ENCODE results near the gene SLC14A1. TPM values are rescaled to one million over a fixed set of nuclear protein-coding genes. Genes with fewer than 3 reads are reported as not detected.

SLC14A1 gene
- 10 to 100 TPM in 2 of 4 donors, 1 to 10 TPM in 2; 1.2 to 15.1 (median 8.2) TPM for total RNA-seq

- DNase-seq (ENCODE audit: low spot score), result no peak
- no peak for ATAC-seq (ENCODE audit: low FRiP score)
- TF ChIP-seq, protein P1, sequence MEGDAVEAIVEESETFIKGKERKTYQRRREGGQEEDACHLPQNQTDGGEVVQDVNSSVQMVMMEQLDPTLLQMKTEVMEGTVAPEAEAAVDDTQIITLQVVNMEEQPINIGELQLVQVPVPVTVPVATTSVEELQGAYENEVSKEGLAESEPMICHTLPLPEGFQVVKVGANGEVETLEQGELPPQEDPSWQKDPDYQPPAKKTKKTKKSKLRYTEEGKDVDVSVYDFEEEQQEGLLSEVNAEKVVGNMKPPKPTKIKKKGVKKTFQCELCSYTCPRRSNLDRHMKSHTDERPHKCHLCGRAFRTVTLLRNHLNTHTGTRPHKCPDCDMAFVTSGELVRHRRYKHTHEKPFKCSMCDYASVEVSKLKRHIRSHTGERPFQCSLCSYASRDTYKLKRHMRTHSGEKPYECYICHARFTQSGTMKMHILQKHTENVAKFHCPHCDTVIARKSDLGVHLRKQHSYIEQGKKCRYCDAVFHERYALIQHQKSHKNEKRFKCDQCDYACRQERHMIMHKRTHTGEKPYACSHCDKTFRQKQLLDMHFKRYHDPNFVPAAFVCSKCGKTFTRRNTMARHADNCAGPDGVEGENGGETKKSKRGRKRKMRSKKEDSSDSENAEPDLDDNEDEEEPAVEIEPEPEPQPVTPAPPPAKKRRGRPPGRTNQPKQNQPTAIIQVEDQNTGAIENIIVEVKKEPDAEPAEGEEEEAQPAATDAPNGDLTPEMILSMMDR (IDR thresholded peaks at IDR 0.05), result no peak
Observed at GRCh38 chr18:45723567-45724355, at the start of gene SLC14A1. TSS of gene SLC14A1 (plus strand) at chr18:45724181. CDS start at chr18:45730321, 6,140 bp downstream.

DNA sequence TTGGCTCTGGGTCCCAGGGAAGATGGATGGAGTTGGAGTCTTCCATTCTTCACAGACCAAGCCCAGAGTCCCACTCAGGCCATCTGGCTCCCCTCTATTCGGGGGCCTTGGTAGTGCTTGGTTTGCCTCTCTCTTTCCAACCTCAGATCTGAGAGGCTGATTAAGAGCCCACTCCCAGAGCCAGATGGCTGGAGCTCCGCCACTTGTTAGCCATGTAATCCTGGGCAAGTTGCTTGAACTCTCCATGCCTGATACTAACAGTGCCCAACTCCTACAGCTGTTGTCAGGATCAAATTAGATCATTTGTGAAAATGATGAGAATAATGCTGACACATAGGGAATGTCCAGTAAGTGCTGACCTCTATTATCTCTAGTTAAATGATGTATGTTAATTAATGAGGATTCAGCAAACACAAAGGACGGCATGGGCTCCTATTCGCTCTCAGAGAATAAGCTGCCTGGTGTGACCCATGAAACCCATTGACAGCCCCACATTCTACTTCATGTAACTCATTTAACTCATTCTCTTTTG, 46.6 kb upstream of the SLC14A1 start:
- DNase-seq (ENCODE audit: low spot score), result no peak

GRCh38 chr18:45678441-45678840, 45.5 kb upstream of the SLC14A1 start:
- no peak for DNase-seq (ENCODE audit: low spot score)
- TF ChIP-seq, protein P1 (IDR thresholded peaks at IDR 0.05), result no peak
- no peak for ATAC-seq (ENCODE audit: low FRiP score)

More for the DNA sequence above, 46.6 kb upstream of the SLC14A1 start:
- ATAC-seq (ENCODE audit: low FRiP score), result no peak
- TF ChIP-seq, protein P1 (IDR thresholded peaks at IDR 0.05), result no peak

- TF ChIP-seq, protein P1 (IDR thresholded peaks at IDR 0.05), result no peak
- ATAC-seq (ENCODE audit: low FRiP score), result no peak
Observed at GRCh38 chr18:45678850-45679249, 45.1 kb upstream of the SLC14A1 start.

GRCh38 chr18:45680066-45680690, 43.8 kb upstream of the SLC14A1 start:
- ATAC-seq (ENCODE audit: low FRiP score) (no peak), DNase-seq (ENCODE audit: low spot score) (no peak)
- TF ChIP-seq, protein P1 (IDR thresholded peaks at IDR 0.05), result no peak

More at GRCh38 chr18:45678850-45679249, 45.1 kb upstream of the SLC14A1 start:
- no peak for DNase-seq (ENCODE audit: low spot score)

- ATAC-seq (ENCODE audit: low FRiP score) (no peak), DNase-seq (ENCODE audit: low spot score) (no peak)
- TF ChIP-seq, protein P1 (IDR thresholded peaks at IDR 0.05), result no peak
Observed at GRCh38 chr18:45682181-45682580, 41.8 kb upstream of the SLC14A1 start.
